Sigmoid colon (tissue), 4 donors: ENCODE measurements around the gene ZNF554.

Experiments
- CTCF ChIP-seq, 4 experiments: fragments of 450-650 bp in 3 of 4; fragments of 200-600 bp in 1 of 4; IDR thresholded peaks; one replicate each; pipeline ENCODE4 v1.5.1; 2016 to 2019; ENCODE audit warnings: antibody characterized with exemption in 4 of 4, mild to moderate bottlenecking in 3 of 4, moderate library complexity in 2 of 4
- POLR2A ChIP-seq, 2 donors: fragments of 450-650 bp; IDR thresholded peaks; one replicate each; pipeline ENCODE4 v1.6.1; 2016; ENCODE audit warnings: antibody characterized with exemption in 2 of 2, mild to moderate bottlenecking in 2 of 2, moderate library complexity in 2 of 2
- POLR2AphosphoS5 ChIP-seq, 4 donors: sonication (generic); formaldehyde crosslinking; IDR thresholded peaks; one replicate each; pipeline ENCODE4 v1.6.1; 2017; ENCODE audit warnings: antibody characterized with exemption in 4 of 4

GRCh38 chr19:2834294-2834871 is 14.7 kb downstream of the ZNF554 start:
- TF ChIP-seq CTCF (IDR thresholded peaks at IDR 0.05) (no peak), POLR2AphosphoS5 (IDR thresholded peaks at IDR 0.05) (no peak), POLR2A (IDR thresholded peaks at IDR 0.05) (no peak)
